ENCODE results near the gene PAPLN.
"Not testable (repeated sequence)": the region's sequence is repeated elsewhere in the genome, so short reads cannot be mapped to it uniquely, and the experiment has no call there.

PAPLN gene, protein sequence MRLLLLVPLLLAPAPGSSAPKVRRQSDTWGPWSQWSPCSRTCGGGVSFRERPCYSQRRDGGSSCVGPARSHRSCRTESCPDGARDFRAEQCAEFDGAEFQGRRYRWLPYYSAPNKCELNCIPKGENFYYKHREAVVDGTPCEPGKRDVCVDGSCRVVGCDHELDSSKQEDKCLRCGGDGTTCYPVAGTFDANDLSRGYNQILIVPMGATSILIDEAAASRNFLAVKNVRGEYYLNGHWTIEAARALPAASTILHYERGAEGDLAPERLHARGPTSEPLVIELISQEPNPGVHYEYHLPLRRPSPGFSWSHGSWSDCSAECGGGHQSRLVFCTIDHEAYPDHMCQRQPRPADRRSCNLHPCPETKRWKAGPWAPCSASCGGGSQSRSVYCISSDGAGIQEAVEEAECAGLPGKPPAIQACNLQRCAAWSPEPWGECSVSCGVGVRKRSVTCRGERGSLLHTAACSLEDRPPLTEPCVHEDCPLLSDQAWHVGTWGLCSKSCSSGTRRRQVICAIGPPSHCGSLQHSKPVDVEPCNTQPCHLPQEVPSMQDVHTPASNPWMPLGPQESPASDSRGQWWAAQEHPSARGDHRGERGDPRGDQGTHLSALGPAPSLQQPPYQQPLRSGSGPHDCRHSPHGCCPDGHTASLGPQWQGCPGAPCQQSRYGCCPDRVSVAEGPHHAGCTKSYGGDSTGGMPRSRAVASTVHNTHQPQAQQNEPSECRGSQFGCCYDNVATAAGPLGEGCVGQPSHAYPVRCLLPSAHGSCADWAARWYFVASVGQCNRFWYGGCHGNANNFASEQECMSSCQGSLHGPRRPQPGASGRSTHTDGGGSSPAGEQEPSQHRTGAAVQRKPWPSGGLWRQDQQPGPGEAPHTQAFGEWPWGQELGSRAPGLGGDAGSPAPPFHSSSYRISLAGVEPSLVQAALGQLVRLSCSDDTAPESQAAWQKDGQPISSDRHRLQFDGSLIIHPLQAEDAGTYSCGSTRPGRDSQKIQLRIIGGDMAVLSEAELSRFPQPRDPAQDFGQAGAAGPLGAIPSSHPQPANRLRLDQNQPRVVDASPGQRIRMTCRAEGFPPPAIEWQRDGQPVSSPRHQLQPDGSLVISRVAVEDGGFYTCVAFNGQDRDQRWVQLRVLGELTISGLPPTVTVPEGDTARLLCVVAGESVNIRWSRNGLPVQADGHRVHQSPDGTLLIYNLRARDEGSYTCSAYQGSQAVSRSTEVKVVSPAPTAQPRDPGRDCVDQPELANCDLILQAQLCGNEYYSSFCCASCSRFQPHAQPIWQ

DNA sequence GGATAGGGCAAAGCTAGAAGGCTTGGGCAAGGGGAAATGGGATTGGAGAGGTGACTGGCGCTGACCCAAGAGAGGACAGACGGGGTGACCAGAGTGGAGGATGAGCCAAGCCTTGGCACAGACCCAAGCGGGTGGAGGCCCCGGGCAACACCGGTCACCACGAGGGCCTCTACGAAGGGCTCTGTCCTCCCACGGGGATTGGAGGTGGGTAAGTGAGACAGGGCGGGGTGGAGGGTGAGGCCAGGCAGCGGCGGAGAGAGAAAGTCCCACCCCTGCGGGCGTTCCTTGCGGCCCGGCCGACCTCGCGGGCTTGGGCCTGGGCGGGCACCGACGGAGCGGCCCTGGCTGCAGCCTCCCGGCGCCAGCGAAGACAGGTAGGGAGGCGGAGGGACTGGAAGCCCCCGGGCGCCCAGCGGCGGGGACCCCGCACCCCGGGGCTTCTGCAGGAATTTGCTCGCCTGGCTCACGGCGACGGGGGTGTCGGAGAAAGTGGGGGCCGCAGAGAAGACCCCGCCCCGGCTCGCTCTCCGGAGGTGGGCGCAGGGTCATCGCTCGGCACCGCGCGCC is at the start of gene PAPLN:
TSS of gene PAPLN (plus strand) at position 288 of the 567 bp plus-strand sequence. CDS start 2,273 bp downstream, outside the sequence.
- no peak for DNase-seq (ENCODE audit: low read depth)

DNA sequence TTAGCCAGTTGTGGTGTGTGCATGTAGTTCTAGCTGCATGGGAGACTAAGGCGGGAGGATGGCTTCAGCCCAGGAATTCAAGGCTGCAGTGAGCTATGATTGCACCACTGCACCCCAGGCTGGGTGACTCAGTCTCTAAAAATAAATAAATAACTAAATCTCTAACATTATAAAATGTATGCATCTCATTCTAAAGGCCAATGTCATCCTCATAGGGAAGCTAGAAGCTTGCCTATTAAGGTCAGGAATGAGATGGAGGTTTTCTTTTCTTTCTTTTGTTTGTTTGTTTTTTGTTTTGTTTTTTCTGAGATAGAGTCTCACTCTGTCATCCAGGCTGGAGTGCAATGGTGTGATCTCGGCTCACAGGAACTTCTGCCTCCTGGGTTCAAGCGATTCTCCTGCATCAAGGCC is 48.8 kb upstream of the PAPLN start:
- no peak for DNase-seq (ENCODE audit: low read depth)

DNA sequence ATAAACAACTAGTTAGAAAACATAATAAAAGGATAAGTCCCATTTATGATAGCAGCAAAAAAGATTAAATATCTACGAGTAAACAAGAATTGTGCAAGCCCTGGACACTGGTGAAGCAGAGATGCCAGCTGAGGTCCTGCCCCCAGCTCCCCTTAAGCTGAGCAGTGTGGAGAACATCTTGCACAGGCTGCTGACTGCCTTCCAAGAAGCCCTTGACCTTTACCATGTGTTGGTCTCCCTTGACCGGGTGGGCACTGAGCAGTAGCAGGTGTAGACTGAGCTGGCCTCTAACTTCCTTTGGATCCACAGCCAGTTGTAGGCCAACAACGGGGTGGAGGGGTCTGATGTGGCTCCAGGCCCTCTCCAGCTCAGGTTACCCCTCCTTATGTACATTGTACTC is 47.7 kb upstream of the PAPLN start:
- no peak for DNase-seq (ENCODE audit: low read depth)

- DNase-seq (ENCODE audit: low read depth) = no peak
These were observed 45.9 kb upstream of the PAPLN start for GRCh38 chr14:73191441-73191840.

- not testable (repeated sequence) for DNase-seq (ENCODE audit: low read depth)
These were observed 43.0 kb upstream of the PAPLN start for GRCh38 chr14:73194306-73194705.

- DNase-seq (ENCODE audit: low read depth) = no peak
These were observed 39.1 kb upstream of the PAPLN start for GRCh38 chr14:73198253-73198652.

DNA sequence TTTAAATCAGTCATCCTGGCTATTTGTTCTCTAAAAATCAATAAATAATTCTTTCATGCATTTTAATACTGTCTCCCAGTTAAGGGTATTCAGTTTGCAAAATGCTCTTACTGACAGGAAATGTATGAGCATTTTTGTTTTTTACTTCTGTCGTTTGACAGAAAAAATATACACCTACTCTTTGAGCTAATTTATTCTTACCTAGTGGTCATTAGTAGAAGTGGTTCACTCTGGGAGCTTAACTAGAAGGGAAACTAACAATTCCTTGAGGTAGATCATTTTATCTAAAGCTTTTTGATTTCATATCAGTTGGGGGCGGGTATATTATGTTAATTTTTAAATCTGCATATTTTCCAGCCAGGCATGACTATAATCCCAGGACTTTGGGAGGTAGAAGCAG is 33.8 kb upstream of the PAPLN start:
- no peak for DNase-seq (ENCODE audit: low read depth)

GRCh38 chr14:73207615-73208014 is 29.7 kb upstream of the PAPLN start:
- no peak for DNase-seq (ENCODE audit: low read depth)

GRCh38 chr14:73208390-73208789 is 28.9 kb upstream of the PAPLN start:
- no peak for DNase-seq (ENCODE audit: low read depth)

DNA sequence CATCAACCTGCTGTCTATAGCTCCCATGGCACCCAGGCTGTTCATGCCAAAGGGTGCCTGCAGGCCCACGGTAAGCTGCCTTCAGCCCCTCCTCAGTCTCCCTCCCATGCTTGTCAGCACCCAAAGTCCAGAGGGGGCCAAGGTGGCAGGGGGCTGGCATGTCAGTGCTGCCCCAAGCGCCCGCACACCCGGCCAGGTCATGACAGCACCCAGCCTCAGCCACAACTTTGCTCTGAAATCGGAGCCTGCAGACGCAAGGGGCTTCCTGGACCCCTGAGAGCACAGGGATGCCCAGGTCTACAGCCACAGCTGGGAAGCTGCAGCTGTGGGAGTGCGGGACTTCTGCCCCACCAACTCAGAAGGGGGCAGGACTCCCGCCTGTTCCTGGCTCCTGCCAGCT is 28.5 kb upstream of the PAPLN start:
- no peak for DNase-seq (ENCODE audit: low read depth)

GRCh38 chr14:73209953-73210352 is 27.4 kb upstream of the PAPLN start:
- no peak for DNase-seq (ENCODE audit: low read depth)

GRCh38 chr14:73211251-73212040 is 25.9 kb upstream of the PAPLN start:
- no peak for DNase-seq (ENCODE audit: low read depth)

GRCh38 chr14:73216030-73216429 is 21.3 kb upstream of the PAPLN start:
- no peak for DNase-seq (ENCODE audit: low read depth)

GRCh38 chr14:73217411-73217810 is 19.9 kb upstream of the PAPLN start:
- DNase-seq (ENCODE audit: low read depth) = no peak

GRCh38 chr14:73220061-73220460 is 17.2 kb upstream of the PAPLN start:
- no peak for DNase-seq (ENCODE audit: low read depth)

DNA sequence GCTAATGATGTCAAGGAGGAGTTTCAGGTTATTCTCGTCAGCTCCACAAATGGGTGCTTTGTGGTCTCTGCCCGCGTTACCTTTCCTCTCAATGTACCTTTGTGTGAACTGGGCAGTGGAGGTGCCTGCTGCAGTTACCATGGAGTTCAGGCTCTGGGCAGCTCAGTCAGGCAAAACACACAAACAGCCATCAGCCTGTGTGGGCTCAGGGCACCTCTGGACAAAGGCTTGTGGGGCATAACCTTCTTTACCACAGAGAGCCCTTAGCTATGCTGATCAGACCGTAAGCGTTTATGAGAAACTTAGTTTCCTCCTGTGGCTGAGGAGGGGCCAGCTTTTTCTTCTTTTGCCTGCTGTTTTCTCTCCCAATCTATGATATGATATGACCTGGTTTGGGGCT is 16.7 kb upstream of the PAPLN start:
- no peak for DNase-seq (ENCODE audit: low read depth)

- no peak for DNase-seq (ENCODE audit: low read depth)
These were observed 15.4 kb upstream of the PAPLN start for GRCh38 chr14:73221945-73222344.

DNA sequence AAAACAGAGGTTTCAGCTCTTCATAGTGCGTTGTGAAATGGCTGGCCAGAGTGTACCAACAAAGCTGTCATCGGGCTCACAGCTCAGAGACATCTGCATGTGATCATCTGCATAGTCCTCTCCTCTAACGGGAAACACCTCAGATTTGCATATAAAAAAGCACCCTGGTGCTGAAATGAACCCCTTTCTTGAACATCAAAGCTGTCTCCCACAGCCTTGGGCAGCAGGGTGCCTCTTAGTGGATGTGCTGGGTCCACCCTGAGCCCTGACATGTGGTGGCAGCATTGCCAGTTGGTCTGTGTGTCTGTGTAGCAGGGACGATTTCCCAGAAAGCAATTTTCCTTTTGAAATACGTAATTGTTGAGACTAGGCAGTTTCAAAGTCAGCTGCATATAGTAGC is 14.3 kb upstream of the PAPLN start:
- DNase-seq (ENCODE audit: low read depth) = no peak

DNA sequence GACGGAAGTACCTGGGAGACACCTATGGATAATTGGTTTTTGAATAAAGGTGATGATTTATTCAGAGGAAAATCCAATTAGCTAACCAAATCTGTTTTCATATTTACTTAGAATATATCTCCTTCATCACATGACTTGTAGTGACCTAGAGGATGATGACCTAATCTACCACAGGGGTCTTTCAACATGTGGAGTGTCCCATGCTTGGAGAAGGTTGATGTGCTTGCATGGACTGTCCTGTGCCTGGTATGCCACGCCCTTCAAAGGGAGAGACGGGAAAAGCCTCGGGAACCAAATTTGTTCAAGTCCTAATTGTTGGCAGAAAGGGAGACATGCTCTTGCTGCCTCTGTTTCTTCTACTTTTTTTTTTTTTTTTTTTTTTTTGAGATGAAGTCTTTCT is 11.8 kb upstream of the PAPLN start:
- no peak for DNase-seq (ENCODE audit: low read depth)

DNA sequence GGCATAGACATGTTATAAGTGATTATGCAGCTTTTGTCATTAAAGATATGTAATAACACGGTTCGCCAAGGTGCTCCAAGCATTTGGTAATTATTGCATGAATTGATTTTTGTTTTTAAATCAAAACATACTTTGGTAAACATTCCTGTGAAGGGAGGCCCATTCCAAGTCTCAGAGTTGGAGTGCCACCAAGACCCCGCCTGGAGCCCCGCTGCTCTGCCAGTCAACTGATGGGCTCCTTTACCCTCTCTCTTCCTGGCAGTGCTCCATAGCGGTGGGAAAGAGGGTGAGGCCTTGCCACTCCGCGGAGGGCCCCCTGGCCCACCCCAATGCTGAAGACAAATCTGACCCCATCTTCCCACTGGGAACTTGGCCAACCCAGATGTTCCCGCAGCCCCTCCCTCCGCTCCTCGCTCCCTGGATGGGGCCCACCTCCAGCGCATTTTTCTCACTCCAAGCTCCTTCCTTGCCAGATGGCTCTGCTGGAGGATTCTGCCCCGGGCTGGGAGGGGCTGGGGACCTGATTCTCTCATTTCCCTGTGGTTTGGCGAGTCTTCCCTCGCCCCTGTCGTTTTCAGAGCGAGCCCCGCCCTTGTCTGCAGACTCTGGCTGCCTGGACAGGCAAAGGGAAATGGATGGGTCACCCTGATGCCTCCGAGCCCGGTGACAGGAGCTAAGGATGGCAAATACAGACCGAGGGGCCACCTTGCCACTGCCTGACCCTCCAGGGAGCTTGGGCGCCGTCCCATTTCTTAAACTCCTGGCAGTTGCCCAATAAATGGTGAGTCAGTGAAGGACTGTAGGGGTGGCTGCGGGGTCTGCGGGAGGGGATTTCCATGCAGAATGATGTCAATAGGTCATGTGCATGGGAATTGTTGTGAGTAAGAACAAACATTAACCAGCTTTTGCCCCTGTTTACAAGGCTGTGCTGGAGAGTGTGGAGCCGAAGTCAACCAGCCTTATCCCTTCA is 9.2 kb upstream of the PAPLN start:
- DNase-seq (ENCODE audit: low read depth) = no peak
